GM12801 (cell line): Measurements from ENCODE around the gene RDH16.

Experiments used
- TF ChIP-seq, protein P1 (sequence below): IDR thresholded peaks from one replicate; pipeline ENCODE4 v1.5.1; 2011; ENCODE audit warnings: control low read depth; ENCODE audit not compliant: insufficient read length; ENCODE audit errors: extremely low read depth

RDH16 gene

DNA sequence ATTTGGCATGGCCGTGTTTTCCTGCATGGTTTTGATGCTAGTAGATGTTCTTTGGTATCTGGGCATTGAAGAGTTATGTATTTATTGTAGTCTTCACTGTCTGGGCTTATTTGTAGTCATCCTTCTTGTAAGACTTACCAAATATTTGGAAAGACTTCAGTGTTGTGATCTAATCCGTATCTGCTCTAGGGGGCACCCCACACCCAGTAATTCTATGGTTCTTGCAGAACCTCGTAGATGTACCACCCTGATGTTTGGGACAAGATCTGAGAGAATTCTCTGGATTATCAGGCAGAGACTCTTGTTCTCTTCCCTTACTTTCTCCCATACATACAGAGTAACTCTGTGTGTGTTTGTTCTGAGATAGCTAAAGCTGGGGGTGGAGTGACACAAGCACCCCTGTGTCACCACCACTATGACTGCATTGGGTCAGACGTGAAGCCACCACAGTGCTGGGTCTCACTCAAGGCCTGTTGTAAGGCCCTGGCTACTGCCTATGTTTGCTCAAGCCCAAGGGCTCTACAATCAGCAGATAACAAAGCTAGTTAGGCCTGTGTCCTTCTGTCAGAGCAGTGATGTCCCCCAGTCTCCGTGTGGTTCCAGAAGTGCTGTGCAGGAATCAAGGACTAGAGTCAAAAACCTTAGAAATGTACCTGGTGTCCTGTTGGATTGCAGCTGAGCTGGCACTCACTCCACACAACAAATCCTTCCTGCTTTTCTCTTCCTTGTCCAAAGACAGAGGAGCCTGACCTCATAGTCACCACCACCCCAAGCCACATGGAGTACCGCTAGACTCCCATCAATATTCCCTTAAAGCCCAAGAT, 9.6 kb downstream of the RDH16 start:
- TF ChIP-seq, protein P1, sequence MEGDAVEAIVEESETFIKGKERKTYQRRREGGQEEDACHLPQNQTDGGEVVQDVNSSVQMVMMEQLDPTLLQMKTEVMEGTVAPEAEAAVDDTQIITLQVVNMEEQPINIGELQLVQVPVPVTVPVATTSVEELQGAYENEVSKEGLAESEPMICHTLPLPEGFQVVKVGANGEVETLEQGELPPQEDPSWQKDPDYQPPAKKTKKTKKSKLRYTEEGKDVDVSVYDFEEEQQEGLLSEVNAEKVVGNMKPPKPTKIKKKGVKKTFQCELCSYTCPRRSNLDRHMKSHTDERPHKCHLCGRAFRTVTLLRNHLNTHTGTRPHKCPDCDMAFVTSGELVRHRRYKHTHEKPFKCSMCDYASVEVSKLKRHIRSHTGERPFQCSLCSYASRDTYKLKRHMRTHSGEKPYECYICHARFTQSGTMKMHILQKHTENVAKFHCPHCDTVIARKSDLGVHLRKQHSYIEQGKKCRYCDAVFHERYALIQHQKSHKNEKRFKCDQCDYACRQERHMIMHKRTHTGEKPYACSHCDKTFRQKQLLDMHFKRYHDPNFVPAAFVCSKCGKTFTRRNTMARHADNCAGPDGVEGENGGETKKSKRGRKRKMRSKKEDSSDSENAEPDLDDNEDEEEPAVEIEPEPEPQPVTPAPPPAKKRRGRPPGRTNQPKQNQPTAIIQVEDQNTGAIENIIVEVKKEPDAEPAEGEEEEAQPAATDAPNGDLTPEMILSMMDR, result no peak

DNA sequence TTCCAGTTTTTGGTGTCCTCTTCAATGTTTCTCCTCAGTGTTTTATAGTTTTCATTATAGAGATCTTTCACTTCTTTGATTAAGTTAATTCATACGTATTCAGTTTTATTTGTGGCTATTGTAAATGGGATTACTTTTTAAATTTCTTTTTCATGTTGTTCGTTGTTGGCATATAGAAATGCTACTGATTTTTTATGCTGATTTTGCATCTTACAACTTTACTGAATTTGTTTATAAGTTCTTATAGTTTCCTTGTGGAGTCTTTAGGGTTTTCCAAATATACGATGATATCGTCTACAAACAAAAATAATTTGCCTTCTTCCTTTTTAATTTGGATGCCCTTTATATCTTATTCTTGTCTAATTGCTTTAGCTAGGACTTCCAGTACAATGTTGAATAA, 13.5 kb downstream of the RDH16 start:
- TF ChIP-seq, protein P1, result no peak

DNA sequence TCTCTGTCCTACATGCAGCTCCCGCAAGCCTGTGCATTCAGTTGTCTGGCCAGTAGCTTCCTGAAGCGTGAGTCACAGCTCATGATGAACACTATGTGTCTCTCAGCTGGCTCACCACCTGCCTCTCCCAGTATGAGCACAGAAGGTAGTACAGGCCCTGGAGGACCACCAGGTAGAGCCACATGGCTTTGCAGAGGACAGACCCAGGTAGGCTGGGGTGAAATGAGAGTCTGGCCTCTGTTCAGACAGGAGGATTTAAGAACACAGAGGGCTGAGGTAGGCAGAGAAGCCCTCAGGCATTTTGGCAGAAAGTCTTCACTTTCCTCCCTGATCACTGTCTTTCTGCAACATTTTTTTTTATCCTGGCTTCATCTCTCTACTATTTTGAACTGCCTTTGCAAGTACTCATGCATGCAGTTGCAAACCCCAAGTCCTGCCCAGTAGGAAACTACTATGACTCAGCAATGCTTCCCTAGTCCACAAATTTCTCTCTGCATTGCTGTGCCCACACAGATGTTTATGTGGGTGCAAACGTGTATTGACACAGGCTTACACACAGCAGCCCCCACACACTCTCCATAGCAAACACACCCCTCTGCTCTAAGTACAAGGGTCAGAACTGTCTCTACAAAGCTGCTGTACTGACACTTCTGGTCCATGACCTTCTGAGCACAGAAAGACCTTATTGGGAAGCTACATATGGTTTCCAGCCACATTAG, 15.9 kb downstream of the RDH16 start:
- TF ChIP-seq, protein P1, result no peak

DNA sequence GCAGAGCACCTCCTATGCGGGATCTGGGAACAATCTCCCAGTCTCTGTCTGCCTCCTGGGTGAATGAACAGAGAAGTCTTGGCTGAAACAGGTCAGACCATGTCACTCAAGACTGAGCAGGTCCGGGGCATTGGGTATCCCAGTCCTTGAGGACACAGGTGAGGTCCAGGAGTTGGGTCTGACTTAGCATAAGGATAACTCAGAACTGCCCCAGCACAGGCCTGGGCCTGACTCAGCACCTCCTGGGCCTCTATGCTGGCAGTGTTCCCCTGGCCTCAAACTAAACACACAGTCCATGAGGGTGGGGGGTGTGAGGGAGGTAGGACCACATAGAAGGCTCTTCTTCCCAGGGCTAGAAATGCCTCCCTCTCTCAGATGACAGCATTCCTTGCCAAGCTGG, 21.7 kb downstream of the RDH16 start:
- TF ChIP-seq, protein P1, result no peak

DNA sequence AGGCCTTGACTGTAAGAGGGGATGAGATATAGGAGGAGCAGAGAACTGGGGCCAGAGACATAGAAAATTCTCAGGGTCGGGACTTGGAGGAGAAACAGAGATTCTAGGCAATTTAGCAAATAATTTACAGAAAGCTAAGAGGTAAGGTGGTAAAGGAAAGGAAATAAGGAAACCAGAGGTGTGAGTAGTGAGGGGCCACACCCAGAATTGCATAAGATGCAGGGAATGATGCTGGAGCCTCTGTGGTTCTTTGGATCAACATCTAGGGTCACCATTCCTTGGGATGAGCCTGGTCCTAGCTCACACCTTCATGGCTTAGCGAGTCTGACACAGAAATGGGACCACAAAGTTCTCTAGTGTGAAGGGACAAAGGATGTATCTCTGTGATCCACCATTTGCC, 22.3 kb downstream of the RDH16 start:
- TF ChIP-seq, protein P1, result no peak

DNA sequence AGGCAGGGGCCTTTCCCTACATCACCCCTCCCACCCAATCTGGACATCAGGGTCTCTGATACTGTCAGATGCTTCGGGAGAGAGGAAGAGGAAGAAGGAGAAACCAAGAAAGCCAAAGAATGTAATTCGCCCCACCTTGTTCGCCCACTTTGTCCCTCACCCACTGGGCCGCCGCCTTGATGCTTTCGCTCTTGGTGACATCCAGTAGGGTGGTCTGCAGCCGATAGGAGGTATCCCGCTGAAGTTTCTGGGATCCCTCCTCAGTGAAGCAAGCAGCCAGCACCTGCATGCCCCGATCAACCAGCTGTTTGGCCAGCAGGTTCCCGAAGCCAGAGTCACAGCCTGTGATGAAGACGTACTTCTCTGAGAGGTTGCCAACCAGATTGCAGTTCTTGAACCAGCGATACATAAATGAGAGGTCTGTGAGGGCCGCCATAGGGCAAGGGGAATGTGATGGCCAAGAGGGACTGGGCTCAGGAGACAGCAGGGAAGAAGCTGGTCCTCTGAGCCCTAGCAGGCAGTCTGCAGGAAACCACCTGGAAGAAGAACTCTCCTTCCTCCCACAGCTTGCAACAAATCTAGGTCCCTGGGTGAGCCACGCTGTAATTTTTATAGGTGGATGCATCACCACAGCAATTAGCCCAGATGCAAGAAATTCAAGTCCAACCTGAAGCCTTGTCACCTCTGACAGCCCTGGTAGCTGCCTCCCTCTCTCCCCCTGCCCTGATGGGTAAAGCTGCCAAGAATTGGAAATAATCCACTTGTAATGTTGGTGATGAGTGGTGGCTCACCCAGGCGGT, 23.4 kb downstream of the RDH16 start, which contains the start of gene SDR9C7:
Gene SDR9C7, minus strand, starts transcription at position 583 of the 800 bp plus-strand sequence. Its CDS starts 147 bp downstream, at position 436.
- TF ChIP-seq, protein P1, result no peak

DNA sequence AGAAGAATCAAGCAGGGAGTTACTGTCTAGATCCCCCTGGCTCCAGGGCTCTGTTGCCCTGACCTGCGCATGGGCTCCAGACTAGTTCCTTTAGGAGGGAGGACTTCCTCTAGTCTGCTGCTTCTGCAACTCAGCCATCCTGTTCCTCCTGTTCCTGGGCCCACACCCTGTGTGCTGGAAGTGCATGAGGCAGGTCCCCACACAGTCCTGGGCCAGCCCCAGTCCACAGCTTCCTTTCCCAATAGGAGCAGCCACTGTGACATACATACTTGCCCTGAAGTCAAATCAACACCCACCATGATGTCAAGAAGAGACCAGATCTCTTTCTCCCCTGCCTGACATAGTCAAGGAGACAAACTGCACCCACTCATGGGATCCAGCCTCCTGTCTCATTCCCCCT, 24.5 kb downstream of the RDH16 start:
- TF ChIP-seq, protein P1, result no peak
